HEK293 (cell line): Measurements from ENCODE around the gene FAM240A.

Experiments used
- CTCF ChIA-PET: fragments of 350-600 bp; formaldehyde crosslinking; extraction: SDS; loops from one replicate; lab custom pipeline; 2021; ENCODE audit warnings: antibody characterized with exemption; lab: Yijun Ruan, JAX
- POLR2A ChIA-PET: fragments of 300-600 bp; formaldehyde crosslinking; extraction: SDS; loops from one replicate; lab custom pipeline; 2020; ENCODE audit warnings: antibody characterized with exemption, inconsistent platforms; lab: Yijun Ruan, JAX
- H3K27ac ChIP-seq: fragments of 200-500 bp; sonication (Bioruptor generic); 2 replicates; pipeline ENCODE4 v1.5.1; 2014; ENCODE audit warnings: low read depth, low read length, control low read depth, inconsistent platforms; ENCODE audit errors: extremely low read depth
- H3K36me3 ChIP-seq, 2 experiments: fragments of 200-500 bp in 1 of 2; sonication (Bioruptor generic) in 1 of 2; 1 replicate in 1 of 2; 2 replicates in 1 of 2; pipeline ENCODE4 v1.5.1; 2014 to 2017; ENCODE audit warnings: inconsistent platforms in 2 of 2, low read length in 2 of 2; ENCODE audit not compliant: control insufficient read depth in 2 of 2, insufficient read depth in 1 of 2
- H3K4me1 ChIP-seq: fragments of 200-500 bp; sonication (Bioruptor generic); 2 replicates; pipeline ENCODE4 v1.5.1; 2014; ENCODE audit warnings: mild to moderate bottlenecking, low read length, inconsistent platforms; ENCODE audit not compliant: control insufficient read depth, insufficient read depth
- H3K4me3 ChIP-seq: 2 replicates; pipeline ENCODE4 v1.5.1; 2011; ENCODE audit warnings: low read depth, mild to moderate bottlenecking, control low read depth, low read length, moderate library complexity
- H3K9me3 ChIP-seq: fragments of 200-500 bp; sonication (Bioruptor generic); 2 replicates; pipeline ENCODE4 v1.5.1; 2014; ENCODE audit warnings: low read depth, low read length, inconsistent platforms; ENCODE audit not compliant: control insufficient read depth, insufficient read depth
- EGR2 ChIP-seq: fragments of 450-650 bp; formaldehyde crosslinking; IDR thresholded peaks from 2 replicates; pipeline ENCODE4 v1.5.1; 2016; ENCODE audit warnings: low read depth, missing biosample characterization, missing genetic modification characterization
- GLI4 ChIP-seq: fragments of 450-650 bp; formaldehyde crosslinking; IDR thresholded peaks from 2 replicates; pipeline ENCODE4 v1.5.1; 2016; ENCODE audit warnings: missing biosample characterization, missing genetic modification characterization
- GLIS2 ChIP-seq: fragments of 450-650 bp; formaldehyde crosslinking; IDR thresholded peaks from 2 replicates; pipeline ENCODE4 v1.5.1; 2016; ENCODE audit warnings: missing biosample characterization, missing genetic modification characterization
- HOXA7 ChIP-seq: sonication (generic); formaldehyde crosslinking; IDR thresholded peaks from 2 replicates; pipeline ENCODE4 v1.8.1; 2022; ENCODE audit warnings: missing genetic modification reagents, borderline replicate concordance
- HOXD13 ChIP-seq: sonication (generic); formaldehyde crosslinking; IDR thresholded peaks from 2 replicates; pipeline ENCODE4 v1.8.0; 2022; ENCODE audit warnings: missing genetic modification reagents, borderline replicate concordance
- IKZF3 ChIP-seq: fragments of 450-650 bp; IDR thresholded peaks from 2 replicates; pipeline ENCODE4 v1.5.0; 2018; ENCODE audit warnings: missing biosample characterization, mild to moderate bottlenecking, missing genetic modification characterization, moderate library complexity
- KLF1 ChIP-seq: fragments of 450-650 bp; formaldehyde crosslinking; IDR thresholded peaks from 2 replicates; pipeline ENCODE4 v1.5.1; 2016; ENCODE audit warnings: missing biosample characterization, missing genetic modification characterization
- KLF16 ChIP-seq: fragments of 450-650 bp; formaldehyde crosslinking; IDR thresholded peaks from 2 replicates; pipeline ENCODE4 v1.5.1; 2017; ENCODE audit warnings: missing biosample characterization, missing genetic modification characterization
- SCRT1 ChIP-seq: fragments of 450-650 bp; formaldehyde crosslinking; IDR thresholded peaks from 2 replicates; pipeline ENCODE4 v1.5.1; 2016; ENCODE audit warnings: missing biosample characterization, missing genetic modification characterization, borderline replicate concordance
- YY1 ChIP-seq: fragments of 450-650 bp; formaldehyde crosslinking; IDR thresholded peaks from 2 replicates; pipeline ENCODE4 v1.5.1; 2018; ENCODE audit warnings: missing biosample characterization, missing genetic modification characterization
- ZBTB7A ChIP-seq: fragments of 450-650 bp; formaldehyde crosslinking; IDR thresholded peaks from 2 replicates; pipeline ENCODE4 v1.5.1; 2016; ENCODE audit warnings: low read depth, missing biosample characterization, missing genetic modification characterization
- ZNF157 ChIP-seq: fragments of 450-650 bp; formaldehyde crosslinking; IDR thresholded peaks from 2 replicates; pipeline ENCODE4 v1.5.1; 2016; ENCODE audit warnings: missing biosample characterization, missing genetic modification characterization
- ZNF174 ChIP-seq: fragments of 450-650 bp; formaldehyde crosslinking; IDR thresholded peaks from 2 replicates; pipeline ENCODE4 v1.5.0; 2017; ENCODE audit warnings: missing biosample characterization, mild to moderate bottlenecking, missing genetic modification characterization
- ZNF214 ChIP-seq: fragments of 450-650 bp; formaldehyde crosslinking; IDR thresholded peaks from 2 replicates; pipeline ENCODE4 v1.5.1; 2017; ENCODE audit warnings: missing biosample characterization, mild to moderate bottlenecking, missing genetic modification characterization, borderline replicate concordance
- ZNF302 ChIP-seq: fragments of 450-650 bp; formaldehyde crosslinking; IDR thresholded peaks from 2 replicates; pipeline ENCODE4 v1.5.1; 2016; ENCODE audit warnings: missing biosample characterization, missing genetic modification characterization, low read depth
- ZNF362 ChIP-seq: fragments of 450-650 bp; formaldehyde crosslinking; IDR thresholded peaks from 2 replicates; pipeline ENCODE4 v1.5.1; 2016; ENCODE audit warnings: missing biosample characterization, missing genetic modification characterization
- ZNF473 ChIP-seq: fragments of 450-650 bp; formaldehyde crosslinking; IDR thresholded peaks from 2 replicates; pipeline ENCODE4 v1.5.1; 2017; ENCODE audit warnings: missing biosample characterization, missing genetic modification characterization
- ZNF488 ChIP-seq: fragments of 450-650 bp; formaldehyde crosslinking; IDR thresholded peaks from 2 replicates; pipeline ENCODE4 v1.5.1; 2016; ENCODE audit warnings: missing biosample characterization, missing genetic modification characterization
- ZNF549 ChIP-seq: fragments of 450-650 bp; IDR thresholded peaks from 2 replicates; pipeline ENCODE4 v1.5.1; 2018; ENCODE audit warnings: missing biosample characterization, missing genetic modification characterization, mild to moderate bottlenecking, inconsistent platforms, moderate library complexity
- ZNF623 ChIP-seq: fragments of 450-650 bp; formaldehyde crosslinking; IDR thresholded peaks from 2 replicates; pipeline ENCODE4 v1.5.1; 2016; ENCODE audit warnings: missing biosample characterization, missing genetic modification characterization
- ZNF701 ChIP-seq: fragments of 450-650 bp; formaldehyde crosslinking; IDR thresholded peaks from 2 replicates; pipeline ENCODE4 v1.5.1; 2016; ENCODE audit warnings: missing biosample characterization, missing genetic modification characterization
- ZNF76 ChIP-seq: fragments of 450-650 bp; formaldehyde crosslinking; IDR thresholded peaks from 2 replicates; pipeline ENCODE4; 2016; ENCODE audit warnings: low read depth, missing biosample characterization, missing genetic modification characterization, borderline replicate concordance
- ZNF785 ChIP-seq: fragments of 450-650 bp; formaldehyde crosslinking; IDR thresholded peaks from 2 replicates; pipeline ENCODE4 v1.5.1; 2016; ENCODE audit warnings: missing biosample characterization, missing genetic modification characterization
- ZSCAN23 ChIP-seq: fragments of 450-650 bp; formaldehyde crosslinking; IDR thresholded peaks from 2 replicates; pipeline ENCODE4 v1.5.1; 2016; ENCODE audit warnings: missing biosample characterization, missing genetic modification characterization
- TF ChIP-seq, protein P1 (sequence below): fragments of 450-650 bp; formaldehyde crosslinking; IDR thresholded peaks from 2 replicates; pipeline ENCODE4 v1.5.1; 2016; ENCODE audit warnings: missing biosample characterization, missing genetic modification characterization

Gene FAM240A

GRCh38 chr3:46579756-46580286 lies 32.5 kb upstream of the FAM240A start (continued):
- TF ChIP-seq ZNF214 (tag by site-specific recombination) = no peak
- TF ChIP-seq, all 188 proteins: peak for 0

- H3K27ac ChIP-seq = no peak overlapping the region
- no peaks in the 10 kb centered on the region for H3K9me3 ChIP-seq
- no peaks in the 10 kb centered on the region for H3K36me3 ChIP-seq
- no peak overlapping the region for H3K4me3 ChIP-seq
- TF ChIP-seq ZNF174 (tag by site-specific recombination) = no peak
- no peak for TF ChIP-seq ZBTB7A
- no peak for TF ChIP-seq KLF1 (tag by site-specific recombination)
- no peak for TF ChIP-seq YY1
- TF ChIP-seq HOXA7 = no peak
- TF ChIP-seq ZNF623 = no peak
- TF ChIP-seq ZSCAN23 (tag by site-specific recombination) = no peak
- TF ChIP-seq ZNF157 = no peak
- no peak for TF ChIP-seq GLI4 (tag by site-specific recombination)
- TF ChIP-seq ZNF76 = no peak
- no peak for TF ChIP-seq ZNF701 (tag by site-specific recombination)
- TF ChIP-seq ZNF362 (tag by site-specific recombination) = no peak
- TF ChIP-seq HOXD13 (CRISPR knock-in tag) = no peak
- no peak for TF ChIP-seq ZNF549 (tag by site-specific recombination)
- no peak for TF ChIP-seq ZNF473 (tag by site-specific recombination)
- no peak for TF ChIP-seq SCRT1 (tag by site-specific recombination)
- TF ChIP-seq EGR2 (tag by site-specific recombination) = no peak
- TF ChIP-seq ZNF785 (tag by site-specific recombination) = no peak
- CTCF ChIA-PET = no interaction called here
- POLR2A ChIA-PET = no interaction called here
- H3K4me1 ChIP-seq = no peaks in the 10 kb centered on the region
Measured at GRCh38 chr3:46580675-46581074, 31.6 kb upstream of the FAM240A start.

DNA sequence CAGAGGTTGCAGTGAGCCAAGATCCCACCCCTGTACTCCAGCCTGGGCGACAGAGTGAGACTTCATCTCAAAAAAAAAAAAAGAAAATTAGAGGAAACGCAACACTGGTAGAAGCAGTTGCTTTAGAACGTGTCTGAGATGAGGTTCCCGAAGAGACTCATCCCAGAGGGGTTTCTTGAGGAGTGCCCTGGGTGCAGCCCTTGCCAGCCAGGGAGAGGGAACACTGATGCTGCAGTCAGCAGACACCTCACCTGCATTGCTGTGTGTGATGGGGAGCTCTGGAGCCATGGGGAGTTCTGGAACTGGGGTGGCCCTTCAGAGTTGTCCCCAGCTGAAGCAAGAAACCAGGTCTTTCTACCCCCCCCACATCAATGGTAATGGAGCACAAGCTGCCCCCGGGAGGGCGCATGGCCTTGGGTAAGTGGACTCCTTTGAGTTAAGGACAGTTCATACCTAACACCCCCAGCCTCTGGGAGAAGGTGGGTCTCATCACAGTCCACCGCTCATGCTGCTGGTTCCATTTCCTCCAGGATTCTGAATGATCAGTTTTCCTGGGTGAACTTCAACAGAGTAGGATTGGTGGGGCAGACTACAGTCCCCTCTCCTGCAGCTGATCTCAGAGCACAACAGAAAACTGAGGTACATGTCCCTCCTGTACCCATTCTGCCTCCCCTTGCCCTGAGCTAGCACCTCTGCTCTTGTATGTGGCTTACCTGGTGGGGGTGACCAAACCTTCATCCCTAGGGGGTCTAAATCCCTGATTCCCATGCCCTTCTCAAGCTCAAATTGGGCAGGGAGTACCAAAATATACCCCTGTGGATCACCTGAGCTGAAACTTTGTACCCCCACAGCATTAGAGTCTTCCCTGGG lies 27.5 kb upstream of the FAM240A start:
- TF ChIP-seq ZNF214 (tag by site-specific recombination) (no peak), IKZF3 (tag by site-specific recombination) (no peak), EGR2 (tag by site-specific recombination) (no peak), ZNF488 (tag by site-specific recombination) (no peak), ZNF701 (tag by site-specific recombination) (no peak), ZNF302 (no peak), KLF16 (no peak), GLIS2 (tag by site-specific recombination) (no peak)
- TF ChIP-seq, protein P1, sequence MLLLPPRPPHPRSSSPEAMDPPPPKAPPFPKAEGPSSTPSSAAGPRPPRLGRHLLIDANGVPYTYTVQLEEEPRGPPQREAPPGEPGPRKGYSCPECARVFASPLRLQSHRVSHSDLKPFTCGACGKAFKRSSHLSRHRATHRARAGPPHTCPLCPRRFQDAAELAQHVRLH (tag by site-specific recombination) = no peak
- TF ChIP-seq, all 188 proteins: peak for 0
- H3K36me3 ChIP-seq = no peaks in the 10 kb centered on the region
- no peak overlapping the region for H3K27ac ChIP-seq
- CTCF ChIA-PET = interaction anchor here (0.7 to 1.7 kb wide), 3 partner anchors 87 to 97 kb away, joined by 3 to 6 read pairs (median 4); partner anchors contain the start of gene RTP3
- no peak overlapping the region for H3K4me3 ChIP-seq
- H3K9me3 ChIP-seq = no peaks in the 10 kb centered on the region
- no peaks in the 10 kb centered on the region for H3K4me1 ChIP-seq
- POLR2A ChIA-PET = no interaction called here
